Measurements from ENCODE around the gene AKT3. TPM values are rescaled to one million over a fixed set of nuclear protein-coding genes. Genes with fewer than 3 reads are reported as not detected.

Gene AKT3
- total and polyA plus RNA-seq, 2 donors (not counting 1 experiment from before 2014, with no cell fraction given) = 37.8 to 42.0 TPM

DNA sequence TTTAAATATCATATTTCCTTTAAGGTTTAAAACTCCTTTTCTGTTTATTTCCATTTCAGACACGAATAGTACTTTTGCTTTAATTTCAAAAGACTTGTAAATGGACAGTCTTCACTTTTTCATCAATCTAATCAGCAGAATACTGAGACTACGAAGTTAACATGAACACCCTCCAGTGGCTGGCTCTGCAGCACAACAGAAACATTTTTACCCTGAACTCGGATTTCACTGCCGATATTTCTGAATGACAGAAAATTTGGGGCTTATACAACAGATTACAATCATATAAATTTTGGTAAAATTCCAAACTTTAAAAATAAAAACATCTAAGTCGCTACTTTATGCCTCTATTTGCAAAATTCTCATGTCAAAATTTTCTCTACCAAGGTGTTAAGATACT, 86.2 kb downstream of the AKT3 start:
- Histone ChIP-seq H3K79me2 (ENCODE audit: control insufficient read depth, insufficient read depth, low read length) (no peaks in the 10 kb centered on the region), H3K27me3 (ENCODE audit: control insufficient read depth, insufficient read depth, low read length) (no peaks in the 10 kb centered on the region), H3K4me2 (ENCODE audit: extremely low read depth, insufficient read depth, low read length) (no peak overlapping the region), H3K9me3 (ENCODE audit: control insufficient read depth, insufficient read depth, low read depth, low read length) (no peaks in the 10 kb centered on the region), H4K20me1 (ENCODE audit: control insufficient read depth, extremely low read depth, insufficient read depth, low read length) (no peaks in the 10 kb centered on the region), H3K36me3 (ENCODE audit: control insufficient read depth, insufficient read depth, low read length) (no peaks in the 10 kb centered on the region), H3K9ac (ENCODE audit: insufficient read depth, low read length) (no peak overlapping the region), H3K4me3 (replicated peaks in 1 of 4; ENCODE audit: control extremely low read depth in 1 of 4, insufficient read depth in 1 of 4, low read depth in 3 of 4, low read length in 4 of 4) (no peak overlapping the region), H2AFZ (ENCODE audit: low read length) (no peak overlapping the region), H3K4me1 (ENCODE audit: control insufficient read depth, extremely low read depth, insufficient read depth, low read length) (no peaks in the 10 kb centered on the region), H3K27ac (ENCODE audit: insufficient read depth, low read length) (no peak overlapping the region)
- TF ChIP-seq EZH2 (IDR thresholded peaks at IDR 0.05; ENCODE audit: low read length, missing control alignments) = no peak
- TF ChIP-seq, protein P1, sequence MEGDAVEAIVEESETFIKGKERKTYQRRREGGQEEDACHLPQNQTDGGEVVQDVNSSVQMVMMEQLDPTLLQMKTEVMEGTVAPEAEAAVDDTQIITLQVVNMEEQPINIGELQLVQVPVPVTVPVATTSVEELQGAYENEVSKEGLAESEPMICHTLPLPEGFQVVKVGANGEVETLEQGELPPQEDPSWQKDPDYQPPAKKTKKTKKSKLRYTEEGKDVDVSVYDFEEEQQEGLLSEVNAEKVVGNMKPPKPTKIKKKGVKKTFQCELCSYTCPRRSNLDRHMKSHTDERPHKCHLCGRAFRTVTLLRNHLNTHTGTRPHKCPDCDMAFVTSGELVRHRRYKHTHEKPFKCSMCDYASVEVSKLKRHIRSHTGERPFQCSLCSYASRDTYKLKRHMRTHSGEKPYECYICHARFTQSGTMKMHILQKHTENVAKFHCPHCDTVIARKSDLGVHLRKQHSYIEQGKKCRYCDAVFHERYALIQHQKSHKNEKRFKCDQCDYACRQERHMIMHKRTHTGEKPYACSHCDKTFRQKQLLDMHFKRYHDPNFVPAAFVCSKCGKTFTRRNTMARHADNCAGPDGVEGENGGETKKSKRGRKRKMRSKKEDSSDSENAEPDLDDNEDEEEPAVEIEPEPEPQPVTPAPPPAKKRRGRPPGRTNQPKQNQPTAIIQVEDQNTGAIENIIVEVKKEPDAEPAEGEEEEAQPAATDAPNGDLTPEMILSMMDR (conservative IDR thresholded peaks at IDR 0.05 in 1 of 2, IDR thresholded peaks at IDR 0.05 in 1 of 2; ENCODE audit: low read depth in 1 of 2, low read length in 2 of 2) = no peak
- DNase-seq (ENCODE audit: low read depth in 2 of 2) = no peak

DNA sequence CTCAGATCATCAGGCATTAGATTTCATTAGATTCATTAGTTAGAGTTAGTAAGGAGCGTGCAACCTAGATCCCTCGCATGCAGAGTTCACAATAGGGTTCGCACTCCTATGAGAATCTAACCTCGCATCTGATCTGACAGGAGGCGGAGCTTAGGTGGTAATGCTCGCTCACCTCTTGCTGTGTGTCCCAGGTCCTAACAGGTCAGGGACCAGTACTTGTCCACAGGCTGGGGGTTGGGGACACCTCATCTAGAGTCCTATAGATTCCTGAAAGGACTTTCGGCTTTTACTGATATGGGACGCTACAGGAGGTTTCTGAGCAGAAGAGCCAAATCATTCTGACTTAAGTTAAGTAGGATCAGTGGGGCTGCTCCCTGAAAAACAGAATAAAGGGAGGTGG, 91.4 kb downstream of the AKT3 start:
- TF ChIP-seq, protein P1 (conservative IDR thresholded peaks at IDR 0.05 in 1 of 2, IDR thresholded peaks at IDR 0.05 in 1 of 2; ENCODE audit: low read depth in 1 of 2, low read length in 2 of 2) = no peak
- no peak for TF ChIP-seq EZH2 (IDR thresholded peaks at IDR 0.05; ENCODE audit: low read length, missing control alignments)
- Histone ChIP-seq H4K20me1 (ENCODE audit: control insufficient read depth, extremely low read depth, insufficient read depth, low read length) (no peaks in the 10 kb centered on the region), H3K4me1 (ENCODE audit: control insufficient read depth, extremely low read depth, insufficient read depth, low read length) (no peaks in the 10 kb centered on the region), H3K36me3 (ENCODE audit: control insufficient read depth, insufficient read depth, low read length) (no peaks in the 10 kb centered on the region), H3K9ac (ENCODE audit: insufficient read depth, low read length) (no peak overlapping the region), H3K4me3 (replicated peaks in 1 of 4; ENCODE audit: control extremely low read depth in 1 of 4, insufficient read depth in 1 of 4, low read depth in 3 of 4, low read length in 4 of 4) (no peak overlapping the region), H3K27me3 (ENCODE audit: control insufficient read depth, insufficient read depth, low read length) (no peaks in the 10 kb centered on the region), H3K27ac (ENCODE audit: insufficient read depth, low read length) (no peak overlapping the region), H3K79me2 (ENCODE audit: control insufficient read depth, insufficient read depth, low read length) (no peaks in the 10 kb centered on the region), H3K4me2 (ENCODE audit: extremely low read depth, insufficient read depth, low read length) (no peak overlapping the region), H2AFZ (ENCODE audit: low read length) (no peak overlapping the region), H3K9me3 (ENCODE audit: control insufficient read depth, insufficient read depth, low read depth, low read length) (no peaks in the 10 kb centered on the region)
- no peak for DNase-seq (ENCODE audit: low read depth in 2 of 2)

DNA sequence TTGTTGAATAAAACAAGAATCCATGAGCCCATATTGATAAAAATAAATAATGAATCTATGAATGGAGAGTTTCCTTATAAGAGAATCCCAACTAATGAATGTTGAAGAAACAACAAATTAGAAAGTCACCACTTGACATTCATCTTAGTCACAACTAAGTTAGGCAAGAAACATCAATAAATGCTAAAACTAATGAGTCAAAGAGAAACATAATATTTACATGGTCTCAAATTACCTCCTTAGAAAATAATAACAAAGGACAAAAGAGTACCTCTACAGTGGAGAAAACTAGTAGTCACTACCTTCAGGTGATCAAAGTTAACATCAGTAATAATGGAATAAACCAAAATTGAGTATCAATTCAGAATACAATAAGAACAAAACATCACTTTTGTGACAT, 93.5 kb downstream of the AKT3 start:
- H2AFZ ChIP-seq (ENCODE audit: low read length) = no peak overlapping the region
- no peaks in the 10 kb centered on the region for H3K27me3 ChIP-seq (ENCODE audit: control insufficient read depth, insufficient read depth, low read length)
- no peak overlapping the region for H3K27ac ChIP-seq (ENCODE audit: insufficient read depth, low read length)
- no peaks in the 10 kb centered on the region for H3K36me3 ChIP-seq (ENCODE audit: control insufficient read depth, insufficient read depth, low read length)
- TF ChIP-seq EZH2 (IDR thresholded peaks at IDR 0.05; ENCODE audit: low read length, missing control alignments) = no peak
- TF ChIP-seq, protein P1 (conservative IDR thresholded peaks at IDR 0.05 in 1 of 2, IDR thresholded peaks at IDR 0.05 in 1 of 2; ENCODE audit: low read depth in 1 of 2, low read length in 2 of 2) = no peak
- no peak for DNase-seq (ENCODE audit: low read depth in 2 of 2)
- H4K20me1 ChIP-seq (ENCODE audit: control insufficient read depth, extremely low read depth, insufficient read depth, low read length) = no peaks in the 10 kb centered on the region
- H3K4me1 ChIP-seq (ENCODE audit: control insufficient read depth, extremely low read depth, insufficient read depth, low read length) = no peaks in the 10 kb centered on the region
- H3K79me2 ChIP-seq (ENCODE audit: control insufficient read depth, insufficient read depth, low read length) = no peaks in the 10 kb centered on the region
- H3K9ac ChIP-seq (ENCODE audit: insufficient read depth, low read length) = no peak overlapping the region
- H3K9me3 ChIP-seq (ENCODE audit: control insufficient read depth, insufficient read depth, low read depth, low read length) = no peaks in the 10 kb centered on the region
- H3K4me3 ChIP-seq (replicated peaks in 1 of 4; ENCODE audit: control extremely low read depth in 1 of 4, insufficient read depth in 1 of 4, low read depth in 3 of 4, low read length in 4 of 4) = no peak overlapping the region
- no peak overlapping the region for H3K4me2 ChIP-seq (ENCODE audit: extremely low read depth, insufficient read depth, low read length)

Measured in fibroblast of lung (primary cell).